A549 (cell line): ENCODE results near the gene KCNQ1OT1.

ENCODE experiments used
- JUN ChIP-seq, 2 experiments: fragments of >200 bp; sonication (Bioruptor Twin); formaldehyde crosslinking; IDR thresholded peaks; 2 replicates in 1 of 2; 3 replicates in 1 of 2; pipeline ENCODE4 v1.6.1; 2016 to 2017
- KDM1A ChIP-seq: fragments of 200-600 bp; sonication (generic); IDR thresholded peaks from 2 replicates; pipeline ENCODE4 v1.6.1; 2016; ENCODE audit warnings: low read depth, mild to moderate bottlenecking
- POLR2A ChIP-seq: IDR thresholded peaks from 2 replicates; pipeline ENCODE4 v1.6.1; 2012; ENCODE audit warnings: mild to moderate bottlenecking, low read length
- RARB ChIP-seq: fragments of 250-450 bp; sonication (Bioruptor Pico); IDR thresholded peaks from 2 replicates; pipeline ENCODE4 v1.8.0; 2021; ENCODE audit warnings: mild to moderate bottlenecking, moderate library complexity

GRCh38 chr11:2724653-2725367, 25.0 kb upstream of the KCNQ1OT1 start:
- no peak for TF ChIP-seq JUN (IDR thresholded peaks at IDR 0.05)
- TF ChIP-seq POLR2A: no peak
- no peak for TF ChIP-seq RARB (CRISPR knock-in tag)
- no peak for TF ChIP-seq KDM1A
